HepG2 (cell line): ENCODE data around the gene UCN. TPM values are rescaled to one million over a fixed set of nuclear protein-coding genes. Genes with fewer than 3 reads are reported as not detected.

ENCODE experiments used
- AGO2 ChIP-seq: fragments of 200-400 bp; formaldehyde crosslinking; optimal IDR thresholded peaks from 2 replicates; pipeline ENCODE3; 2017; ENCODE audit warnings: mild to moderate bottlenecking, low read depth, low read length, moderate library complexity
- ATF4 ChIP-seq, 2 experiments: fragments of 450-650 bp in 1 of 2; sonication (generic) in 1 of 2; formaldehyde crosslinking; IDR thresholded peaks; 2 replicates each; pipeline versions ENCODE4 v1.5.0 to v1.8.0; 2020 to 2022; ENCODE audit warnings: mild to moderate bottlenecking in 1 of 2, missing genetic modification reagents in 1 of 2
- DR1 ChIP-seq: sonication (generic); formaldehyde crosslinking; IDR thresholded peaks from 2 replicates; pipeline ENCODE4 v1.8.0; 2021; ENCODE audit warnings: mild to moderate bottlenecking, missing genetic modification reagents, inconsistent platforms
- HMGXB4 ChIP-seq, 2 experiments: sonication (generic) in 1 of 2; formaldehyde crosslinking in 1 of 2; IDR thresholded peaks; 2 replicates each; pipeline versions ENCODE4 v1.4.0 to v1.6.1; 2018 to 2020; ENCODE audit warnings: missing genetic modification reagents in 2 of 2, borderline replicate concordance in 1 of 2, low read depth in 1 of 2, mild to moderate bottlenecking in 1 of 2, missing biosample characterization in 1 of 2
- MAFG ChIP-seq: sonication (generic); formaldehyde crosslinking; IDR thresholded peaks from 2 replicates; pipeline ENCODE4 v1.5.1; 2020; ENCODE audit warnings: mild to moderate bottlenecking, missing genetic modification reagents
- NFIB ChIP-seq: sonication (generic); formaldehyde crosslinking; IDR thresholded peaks from 2 replicates; pipeline ENCODE4 v1.9.0; 2021; ENCODE audit warnings: missing genetic modification reagents, mild to moderate bottlenecking, borderline replicate concordance
- PHF5A ChIP-seq: IDR thresholded peaks from one replicate; pipeline ENCODE4 v1.6.1; 2018; ENCODE audit warnings: low read depth, missing genetic modification reagents; ENCODE audit not compliant: unreplicated experiment
- SIN3B ChIP-seq: fragments of 150-350 bp; IDR thresholded peaks from 2 replicates; pipeline ENCODE4 v1.6.1; 2014; ENCODE audit warnings: low read length
- ZNF530 ChIP-seq: sonication (generic); formaldehyde crosslinking; IDR thresholded peaks from 2 replicates; pipeline ENCODE4 v1.5.0; 2020; ENCODE audit warnings: low read depth, mild to moderate bottlenecking, missing genetic modification reagents
- ZNF75D ChIP-seq: sonication (generic); formaldehyde crosslinking; IDR thresholded peaks from 2 replicates; pipeline ENCODE4 v1.8.1; 2023; ENCODE audit warnings: missing genetic modification reagents, mild to moderate bottlenecking, borderline replicate concordance
- polyA plus RNA-seq, 8 experiments: library from polyadenylated mRNA; depleted of rRNA in 3 of 8; stranded (reverse) in 7 of 8; unstranded in 1 of 8; fragments of >200 nt; fragmentation: Illumina TruSeq in 4 of 8; extraction: Trizol in 4 of 8; gene quantifications; 2 replicates each; pipeline versions ENCODE4 v1.2.1 to v1.2.3, GENCODE V29; 2011 to 2016; ENCODE audit warnings: low read depth in 4 of 8, missing spikeins in 1 of 8, mixed read lengths in 1 of 8; ENCODE audit not compliant: insufficient read depth in 1 of 8
- total RNA-seq, 5 experiments: library from RNA; depleted of rRNA; stranded (reverse); fragments of >200 nt; fragmentation: Illumina TruSeq; extraction: Trizol; gene quantifications; 2 replicates each; pipeline ENCODE4 v1.2.3, GENCODE V29; 2016; ENCODE audit warnings: low read depth in 1 of 5
- TF ChIP-seq, protein P1 (sequence below): sonication (generic); formaldehyde crosslinking; IDR thresholded peaks from 2 replicates; pipeline ENCODE4 v1.9.0; 2021; ENCODE audit warnings: mild to moderate bottlenecking, missing genetic modification reagents

UCN gene
- total and polyA plus RNA-seq, 2 of the 13 experiments (the other 11 are each of a cell fraction or from before 2014, with no cell fraction given), result 1.2 to 2.3 TPM

DNA sequence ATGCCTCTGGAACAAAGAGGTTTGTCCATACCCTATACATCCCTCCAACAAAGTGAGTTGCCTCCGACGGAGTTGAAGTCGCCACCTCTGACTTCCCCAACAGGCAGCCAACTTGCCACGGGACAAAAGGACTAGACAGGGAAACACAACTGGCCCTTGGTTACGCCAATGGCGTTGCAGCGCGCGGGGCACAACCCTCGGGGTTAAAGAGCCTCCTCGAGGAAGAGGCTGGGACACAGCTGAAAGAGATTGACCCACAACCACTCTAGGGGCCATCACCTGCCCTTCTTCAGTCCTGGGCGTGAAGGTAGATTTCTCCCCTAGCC, 47.8 kb upstream of the UCN start (continued):
- TF ChIP-seq, protein P1, sequence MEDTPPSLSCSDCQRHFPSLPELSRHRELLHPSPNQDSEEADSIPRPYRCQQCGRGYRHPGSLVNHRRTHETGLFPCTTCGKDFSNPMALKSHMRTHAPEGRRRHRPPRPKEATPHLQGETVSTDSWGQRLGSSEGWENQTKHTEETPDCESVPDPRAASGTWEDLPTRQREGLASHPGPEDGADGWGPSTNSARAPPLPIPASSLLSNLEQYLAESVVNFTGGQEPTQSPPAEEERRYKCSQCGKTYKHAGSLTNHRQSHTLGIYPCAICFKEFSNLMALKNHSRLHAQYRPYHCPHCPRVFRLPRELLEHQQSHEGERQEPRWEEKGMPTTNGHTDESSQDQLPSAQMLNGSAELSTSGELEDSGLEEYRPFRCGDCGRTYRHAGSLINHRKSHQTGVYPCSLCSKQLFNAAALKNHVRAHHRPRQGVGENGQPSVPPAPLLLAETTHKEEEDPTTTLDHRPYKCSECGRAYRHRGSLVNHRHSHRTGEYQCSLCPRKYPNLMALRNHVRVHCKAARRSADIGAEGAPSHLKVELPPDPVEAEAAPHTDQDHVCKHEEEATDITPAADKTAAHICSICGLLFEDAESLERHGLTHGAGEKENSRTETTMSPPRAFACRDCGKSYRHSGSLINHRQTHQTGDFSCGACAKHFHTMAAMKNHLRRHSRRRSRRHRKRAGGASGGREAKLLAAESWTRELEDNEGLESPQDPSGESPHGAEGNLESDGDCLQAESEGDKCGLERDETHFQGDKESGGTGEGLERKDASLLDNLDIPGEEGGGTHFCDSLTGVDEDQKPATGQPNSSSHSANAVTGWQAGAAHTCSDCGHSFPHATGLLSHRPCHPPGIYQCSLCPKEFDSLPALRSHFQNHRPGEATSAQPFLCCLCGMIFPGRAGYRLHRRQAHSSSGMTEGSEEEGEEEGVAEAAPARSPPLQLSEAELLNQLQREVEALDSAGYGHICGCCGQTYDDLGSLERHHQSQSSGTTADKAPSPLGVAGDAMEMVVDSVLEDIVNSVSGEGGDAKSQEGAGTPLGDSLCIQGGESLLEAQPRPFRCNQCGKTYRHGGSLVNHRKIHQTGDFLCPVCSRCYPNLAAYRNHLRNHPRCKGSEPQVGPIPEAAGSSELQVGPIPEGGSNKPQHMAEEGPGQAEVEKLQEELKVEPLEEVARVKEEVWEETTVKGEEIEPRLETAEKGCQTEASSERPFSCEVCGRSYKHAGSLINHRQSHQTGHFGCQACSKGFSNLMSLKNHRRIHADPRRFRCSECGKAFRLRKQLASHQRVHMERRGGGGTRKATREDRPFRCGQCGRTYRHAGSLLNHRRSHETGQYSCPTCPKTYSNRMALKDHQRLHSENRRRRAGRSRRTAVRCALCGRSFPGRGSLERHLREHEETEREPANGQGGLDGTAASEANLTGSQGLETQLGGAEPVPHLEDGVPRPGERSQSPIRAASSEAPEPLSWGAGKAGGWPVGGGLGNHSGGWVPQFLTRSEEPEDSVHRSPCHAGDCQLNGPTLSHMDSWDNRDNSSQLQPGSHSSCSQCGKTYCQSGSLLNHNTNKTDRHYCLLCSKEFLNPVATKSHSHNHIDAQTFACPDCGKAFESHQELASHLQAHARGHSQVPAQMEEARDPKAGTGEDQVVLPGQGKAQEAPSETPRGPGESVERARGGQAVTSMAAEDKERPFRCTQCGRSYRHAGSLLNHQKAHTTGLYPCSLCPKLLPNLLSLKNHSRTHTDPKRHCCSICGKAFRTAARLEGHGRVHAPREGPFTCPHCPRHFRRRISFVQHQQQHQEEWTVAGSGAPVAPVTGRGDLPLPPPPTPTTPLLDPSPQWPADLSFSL (CRISPR knock-in tag), result peak; percentile 32; the same call in 1 of the 2 replicates
- TF ChIP-seq PHF5A (CRISPR knock-in tag) (peak; percentile 26), MAFG (CRISPR knock-in tag) (no peak), SIN3B (0 out of 2 replicates have a peak, but pooled peaks have one; percentile 66), NFIB (CRISPR knock-in tag) (no peak), HMGXB4 (CRISPR knock-in tag; IDR thresholded peaks at IDR 0.05; ENCODE audit: borderline replicate concordance in 1 of 2, low read depth in 1 of 2) (peak in 1 of 2 experiments; percentile 17; a peak in 1 of 4 replicates), ZNF75D (CRISPR knock-in tag) (0 out of 2 replicates have a peak, but pooled peaks have one; percentile 18), ZNF530 (no peak), AGO2 (peak; percentile 53), ATF4 (CRISPR knock-in tag; IDR thresholded peaks at IDR 0.05) (0 out of 4 replicates have a peak, but pooled peaks of 1 of the 2 experiments have one; percentile 57), DR1 (CRISPR knock-in tag) (peak; percentile 70; the same call in 1 of the 2 replicates)
- TF ChIP-seq, all 625 proteins: peak for 51
